GM12872 (cell line): Measurements from ENCODE around the gene ZNF593.

Source experiments
- CTCF ChIP-seq: IDR thresholded peaks from 3 replicates; pipeline ENCODE4 v1.5.1; 2011; ENCODE audit warnings: low read depth, mild to moderate bottlenecking, low read length, moderate library complexity; ENCODE audit not compliant: insufficient read depth

The ZNF593 gene

GRCh38 chr1:26180010-26180506, 10.3 kb downstream of the ZNF593 start:
- TF ChIP-seq CTCF: no peak

GRCh38 chr1:26181586-26182382, 12.1 kb downstream of the ZNF593 start:
- TF ChIP-seq CTCF: no peak

- no peak for TF ChIP-seq CTCF
Measured at GRCh38 chr1:26182383-26182696, 12.6 kb downstream of the ZNF593 start.

GRCh38 chr1:26184086-26184485, 14.4 kb downstream of the ZNF593 start:
- TF ChIP-seq CTCF: no peak

- no peak for TF ChIP-seq CTCF
Measured at GRCh38 chr1:26184883-26185282, 15.2 kb downstream of the ZNF593 start.

GRCh38 chr1:26187882-26188281, 18.2 kb downstream of the ZNF593 start:
- no peak for TF ChIP-seq CTCF

GRCh38 chr1:26188477-26188876, 18.8 kb downstream of the ZNF593 start:
- TF ChIP-seq CTCF: no peak

- TF ChIP-seq CTCF: no peak
Measured at GRCh38 chr1:26189331-26189730, 19.6 kb downstream of the ZNF593 start.
